Measurements from ENCODE around the gene TMEM69.
"Not testable (repeated sequence)": the region's sequence is repeated elsewhere in the genome, so short reads cannot be mapped to it uniquely, and the experiment has no call there.

TMEM69 gene, protein sequence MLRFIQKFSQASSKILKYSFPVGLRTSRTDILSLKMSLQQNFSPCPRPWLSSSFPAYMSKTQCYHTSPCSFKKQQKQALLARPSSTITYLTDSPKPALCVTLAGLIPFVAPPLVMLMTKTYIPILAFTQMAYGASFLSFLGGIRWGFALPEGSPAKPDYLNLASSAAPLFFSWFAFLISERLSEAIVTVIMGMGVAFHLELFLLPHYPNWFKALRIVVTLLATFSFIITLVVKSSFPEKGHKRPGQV

DNA sequence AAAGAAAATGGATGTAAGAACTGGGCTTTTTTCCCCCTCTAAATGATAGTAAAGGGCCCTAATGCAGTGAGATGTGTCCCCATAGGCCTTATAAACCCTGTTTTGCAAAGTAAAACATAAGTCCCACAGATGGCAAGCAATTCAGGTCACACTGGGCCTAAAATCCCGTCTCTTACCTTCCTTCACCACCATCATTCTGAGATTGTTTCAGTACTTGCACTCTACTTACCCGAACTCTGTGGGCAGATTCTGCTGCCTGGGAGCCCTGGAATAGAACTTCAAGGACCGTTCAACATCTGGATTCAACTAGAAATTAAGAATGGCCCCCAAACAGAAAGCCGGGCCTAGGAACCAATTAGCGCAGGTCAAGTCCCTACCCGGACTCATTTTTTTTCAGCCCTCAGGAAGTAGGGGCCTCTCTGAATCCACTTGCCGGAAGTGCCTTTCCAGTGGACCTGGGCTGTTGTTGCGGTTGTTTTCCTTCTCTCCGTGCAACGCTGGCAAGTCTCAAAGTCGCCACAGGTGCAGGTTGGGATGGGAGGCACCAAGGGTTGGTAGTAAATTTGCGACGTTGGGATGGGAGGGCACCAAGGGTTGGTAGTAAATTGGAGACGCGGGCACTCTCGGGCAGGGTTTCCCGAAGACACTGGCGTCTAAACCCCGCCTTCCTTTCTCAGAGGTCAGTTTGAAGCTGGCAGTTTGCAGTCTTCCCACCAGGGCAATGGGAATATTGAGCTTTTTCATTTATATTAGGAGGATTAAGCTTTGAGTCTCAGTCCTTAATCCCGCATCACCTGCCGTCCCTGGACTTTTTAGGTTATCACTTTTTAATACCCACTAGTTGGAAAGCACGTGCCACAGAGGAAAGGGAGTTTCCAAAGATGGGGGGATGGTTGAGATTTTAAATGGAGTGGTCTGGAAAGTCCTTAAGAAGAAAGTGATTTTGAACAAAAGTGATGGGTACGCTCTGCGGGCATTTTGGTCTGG lies at the start of gene TMEM69:
TSS of gene TMEM69 (plus strand) at position 428 of the 987 bp plus-strand sequence. CDS start 2,888 bp downstream, outside the sequence.
- peak; percentile 6 to 9 for ATAC-seq

DNA sequence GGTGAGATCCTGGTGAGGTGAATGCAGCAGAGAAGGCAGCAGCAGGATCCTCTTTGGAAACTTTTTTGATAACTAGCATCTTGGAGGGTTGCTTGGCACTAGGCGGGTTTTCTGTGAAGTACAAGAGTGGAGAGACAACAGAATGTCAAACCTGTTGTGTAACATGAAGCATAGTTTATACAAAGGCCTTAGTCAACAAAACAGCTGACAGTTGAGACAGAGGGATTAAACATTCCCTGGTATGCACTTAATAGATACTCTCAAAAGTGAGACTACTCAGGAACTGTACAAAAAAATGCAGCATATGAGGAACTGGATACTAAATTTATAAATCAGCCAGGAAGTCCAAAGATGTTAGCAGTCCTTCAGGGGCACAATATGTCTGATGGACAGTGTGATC lies 47.7 kb upstream of the TMEM69 start:
- no peak for ATAC-seq

DNA sequence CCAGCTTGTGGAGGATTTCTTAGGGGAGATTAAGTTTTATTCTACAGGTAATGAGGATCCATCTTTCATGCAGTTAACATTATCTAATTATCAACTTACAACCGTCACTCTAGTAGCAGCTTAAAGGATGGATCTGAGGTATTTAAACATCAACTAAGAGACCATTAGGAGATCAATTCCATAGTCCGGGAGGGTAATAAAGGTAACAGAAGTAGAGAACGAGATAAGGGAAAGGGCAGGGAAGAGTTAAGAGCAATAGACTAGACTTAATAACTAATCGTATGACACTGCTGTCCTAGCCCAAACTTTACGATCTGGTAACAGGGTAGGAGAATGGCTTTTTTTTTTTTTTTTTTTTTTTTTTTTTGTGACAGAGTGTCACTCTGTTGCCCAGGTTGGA lies 44.7 kb upstream of the TMEM69 start:
- no peak for ATAC-seq

DNA sequence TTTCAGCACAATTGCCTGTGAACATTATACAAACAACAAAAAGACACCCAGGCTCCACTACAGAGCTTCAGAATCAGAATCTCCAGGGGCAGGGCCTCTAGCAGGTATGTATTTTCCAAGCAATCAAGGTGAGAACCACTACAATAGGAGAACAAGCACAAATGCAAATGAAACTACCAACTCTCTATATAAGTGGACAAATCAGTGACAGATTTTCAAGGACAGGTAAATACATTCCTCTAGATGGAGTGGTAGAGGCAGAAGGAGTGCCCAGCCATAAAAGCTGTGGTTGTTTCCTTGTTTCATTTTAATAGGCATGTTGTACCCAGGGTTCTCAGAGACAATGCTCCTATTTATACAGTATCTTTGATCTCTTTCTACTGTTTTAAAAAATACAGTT lies 44.0 kb upstream of the TMEM69 start:
- no peak for ATAC-seq

DNA sequence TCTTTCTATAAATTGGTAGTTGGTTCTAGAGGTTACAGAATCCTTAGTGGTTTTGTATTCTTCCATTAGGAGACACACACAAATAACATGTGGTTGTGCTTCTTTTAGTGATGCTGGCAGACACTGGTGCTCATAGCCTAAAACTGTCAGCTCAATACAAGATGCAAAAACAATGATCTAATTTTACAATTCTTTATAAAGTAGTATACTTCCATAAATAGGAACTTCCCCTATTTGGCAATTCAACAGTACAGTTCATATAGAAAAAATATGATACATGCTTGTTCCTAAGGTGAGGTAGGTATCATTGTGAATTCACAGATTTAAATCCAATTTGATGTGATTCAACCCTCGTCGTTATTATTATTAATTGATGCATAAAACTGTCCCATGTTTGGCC lies 43.3 kb upstream of the TMEM69 start:
- ATAC-seq, result no peak

DNA sequence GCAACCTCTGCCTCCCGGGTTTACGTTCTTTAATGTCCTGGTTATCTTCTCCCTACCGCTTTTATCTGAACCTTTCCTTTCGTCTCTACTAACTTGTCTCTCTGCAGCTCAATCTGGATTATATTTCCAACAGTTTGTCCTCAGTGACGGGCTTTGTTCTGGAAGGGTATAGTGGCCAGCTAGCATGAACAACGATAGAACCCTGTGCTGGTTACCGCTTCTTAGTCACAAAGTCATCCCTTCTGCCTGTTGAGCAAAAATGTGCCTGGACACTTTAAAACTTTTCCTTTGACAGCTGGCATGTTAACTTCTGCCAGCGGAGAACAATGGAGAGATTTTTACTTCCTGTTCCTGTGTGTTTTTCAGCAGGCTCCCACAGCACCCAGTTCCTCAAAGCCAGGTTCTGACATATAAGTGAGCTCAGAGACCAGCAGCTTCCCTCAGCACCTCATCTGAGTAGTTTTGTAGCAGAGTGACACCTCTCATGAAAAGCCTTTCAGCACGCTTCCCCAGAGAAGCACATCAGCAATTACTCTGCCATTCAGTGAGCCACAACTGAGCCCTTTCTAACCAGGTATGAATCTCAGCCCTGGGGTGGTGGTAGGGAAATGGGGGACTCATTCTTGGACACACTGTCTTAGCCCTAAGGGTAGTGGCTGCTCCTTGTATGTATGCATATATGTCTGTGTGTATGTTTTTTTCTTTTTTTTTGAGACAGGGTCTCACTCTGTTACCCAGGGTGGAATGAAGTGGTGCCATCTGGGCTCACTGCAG lies 40.5 kb upstream of the TMEM69 start:
- no peak for ATAC-seq

DNA sequence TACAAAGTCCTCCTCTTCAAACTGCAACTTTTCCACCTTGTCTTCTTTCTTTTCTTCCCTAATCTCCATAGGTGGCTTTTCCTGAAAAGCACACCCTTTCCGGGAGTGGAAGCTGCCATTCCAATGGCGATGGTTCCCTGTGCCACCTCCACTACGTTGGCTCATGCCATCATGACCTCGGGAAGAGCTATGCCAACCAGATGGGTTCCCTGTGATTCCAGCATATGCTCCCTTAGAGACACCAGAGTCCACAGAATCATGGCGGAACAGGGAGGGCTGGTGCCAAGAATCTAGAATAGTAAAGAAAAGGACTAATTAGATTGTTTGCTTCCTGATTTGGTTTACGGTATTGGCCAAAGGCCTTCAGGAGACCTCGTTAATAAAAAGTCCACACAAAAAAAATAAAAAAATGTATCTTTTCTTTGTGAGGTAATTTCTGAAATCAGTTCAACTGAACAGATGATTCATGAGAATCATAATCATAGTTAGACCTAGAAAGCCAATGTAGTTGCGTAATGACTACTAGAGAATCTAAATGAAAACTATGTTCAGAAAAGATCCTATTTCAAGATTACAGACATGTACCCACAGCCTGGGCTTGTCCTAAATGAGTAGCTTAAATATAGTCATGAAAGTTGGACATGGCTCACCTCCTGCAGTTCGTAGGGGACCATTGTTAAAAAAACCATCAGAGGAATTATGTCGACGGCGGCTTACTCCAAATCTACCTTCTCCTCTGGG lies 33.3 kb upstream of the TMEM69 start:
- peak; percentile 92 to 97 for ATAC-seq

DNA sequence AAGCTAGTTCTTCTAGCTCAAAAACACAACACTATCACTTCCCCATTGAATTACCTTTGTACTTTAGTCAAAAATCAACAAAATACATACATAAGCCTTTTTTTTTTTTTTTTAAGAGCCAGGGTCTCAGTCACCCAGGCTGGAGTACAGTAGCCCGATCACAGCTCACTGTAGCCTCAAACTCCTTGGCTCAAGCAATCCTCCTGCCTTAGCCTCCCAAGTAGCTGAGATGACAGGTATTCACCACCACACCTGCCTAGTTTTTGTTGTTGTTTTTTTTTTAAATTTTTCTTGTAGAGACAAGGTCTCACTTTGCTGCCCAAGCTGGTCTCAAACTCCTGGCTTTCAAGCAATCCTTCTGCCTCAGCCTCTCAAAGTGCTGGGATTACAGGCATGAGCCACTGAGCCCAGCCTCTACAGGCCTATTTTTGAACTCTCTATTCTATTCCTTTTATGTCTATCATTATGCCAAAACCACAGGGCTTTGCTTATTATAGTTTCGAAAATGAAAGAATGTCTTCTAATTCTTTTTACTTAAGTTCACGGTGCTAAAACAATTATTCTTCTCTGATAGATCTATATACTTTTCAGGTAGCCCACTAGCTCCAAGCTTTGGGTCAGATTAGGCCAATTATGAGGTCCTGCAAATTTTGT lies 31.3 kb upstream of the TMEM69 start:
- ATAC-seq, result no peak

DNA sequence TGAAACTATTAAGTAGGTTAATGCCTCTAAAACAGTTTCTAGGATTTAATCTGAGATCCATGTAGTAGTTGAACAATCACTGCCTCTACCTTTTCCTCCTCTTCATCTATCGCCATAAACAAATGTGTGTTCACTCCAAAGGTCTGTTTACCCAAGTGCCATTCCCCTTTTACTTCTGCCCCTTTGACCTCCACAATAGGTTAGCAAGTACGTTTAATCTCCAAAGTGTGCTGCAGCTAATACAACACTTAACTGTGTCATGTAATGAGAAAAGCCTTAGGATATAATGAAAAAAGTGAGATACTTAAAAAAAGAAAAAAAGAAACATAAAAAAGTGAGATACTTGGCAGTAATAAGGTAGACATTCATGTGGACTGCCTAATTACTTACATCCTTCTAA lies 29.8 kb upstream of the TMEM69 start:
- no peak for ATAC-seq

DNA sequence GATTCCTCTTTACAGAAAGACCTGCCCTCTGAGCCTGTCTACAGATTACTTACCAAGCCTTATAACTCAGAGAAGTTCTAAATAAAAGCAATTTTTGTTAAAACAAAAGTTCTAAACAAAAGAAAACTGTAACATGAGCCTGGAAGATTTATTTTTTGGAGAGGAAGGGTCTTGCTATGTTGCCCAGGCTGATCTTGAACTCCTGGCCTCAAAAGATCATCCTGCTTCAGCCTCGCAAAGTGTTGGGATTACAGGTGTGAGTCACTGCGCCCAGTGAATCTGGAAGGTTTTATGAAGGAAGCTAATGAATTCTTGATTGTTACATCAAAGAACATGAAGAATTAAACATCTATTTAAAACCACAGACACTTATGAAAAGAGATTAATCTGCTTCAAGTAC lies 28.8 kb upstream of the TMEM69 start:
- ATAC-seq, result no peak

DNA sequence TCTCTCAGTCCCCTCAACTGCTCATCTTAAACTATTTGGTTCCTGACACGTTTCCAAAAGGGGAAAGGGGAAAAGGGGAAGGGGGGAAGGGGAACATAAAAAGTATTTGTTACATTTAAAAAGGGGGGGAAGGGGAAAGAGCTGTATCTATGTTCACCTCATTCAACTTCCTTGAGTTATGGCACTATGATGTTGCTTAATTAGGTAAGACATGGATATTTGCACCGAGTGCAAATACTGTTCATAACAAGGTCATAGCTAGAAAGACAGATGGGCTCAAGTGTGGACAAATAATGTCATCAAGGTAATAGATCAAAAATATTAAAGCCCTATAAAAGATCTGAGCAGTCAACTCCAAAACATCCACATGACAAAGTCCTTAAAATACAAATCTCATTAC lies 27.6 kb upstream of the TMEM69 start:
- no peak for ATAC-seq

DNA sequence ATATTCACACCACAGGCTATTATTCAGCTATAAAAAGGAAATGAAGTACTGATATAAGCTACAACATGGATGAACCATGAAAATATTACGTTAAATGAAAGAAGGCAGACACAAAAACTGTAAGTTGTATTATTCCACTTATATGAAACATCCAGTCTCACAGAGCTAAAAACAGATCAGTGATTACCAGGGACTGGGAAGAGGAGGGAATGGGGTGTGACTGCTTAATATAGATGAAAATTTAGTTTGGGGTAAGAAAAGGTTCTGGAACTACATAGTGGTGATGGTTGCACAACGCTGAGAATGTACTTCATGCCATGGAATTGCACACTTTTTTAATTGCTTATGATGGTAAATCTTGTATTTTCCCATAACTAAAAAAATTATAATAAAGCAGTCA lies 21.1 kb upstream of the TMEM69 start:
- ATAC-seq, result no peak

DNA sequence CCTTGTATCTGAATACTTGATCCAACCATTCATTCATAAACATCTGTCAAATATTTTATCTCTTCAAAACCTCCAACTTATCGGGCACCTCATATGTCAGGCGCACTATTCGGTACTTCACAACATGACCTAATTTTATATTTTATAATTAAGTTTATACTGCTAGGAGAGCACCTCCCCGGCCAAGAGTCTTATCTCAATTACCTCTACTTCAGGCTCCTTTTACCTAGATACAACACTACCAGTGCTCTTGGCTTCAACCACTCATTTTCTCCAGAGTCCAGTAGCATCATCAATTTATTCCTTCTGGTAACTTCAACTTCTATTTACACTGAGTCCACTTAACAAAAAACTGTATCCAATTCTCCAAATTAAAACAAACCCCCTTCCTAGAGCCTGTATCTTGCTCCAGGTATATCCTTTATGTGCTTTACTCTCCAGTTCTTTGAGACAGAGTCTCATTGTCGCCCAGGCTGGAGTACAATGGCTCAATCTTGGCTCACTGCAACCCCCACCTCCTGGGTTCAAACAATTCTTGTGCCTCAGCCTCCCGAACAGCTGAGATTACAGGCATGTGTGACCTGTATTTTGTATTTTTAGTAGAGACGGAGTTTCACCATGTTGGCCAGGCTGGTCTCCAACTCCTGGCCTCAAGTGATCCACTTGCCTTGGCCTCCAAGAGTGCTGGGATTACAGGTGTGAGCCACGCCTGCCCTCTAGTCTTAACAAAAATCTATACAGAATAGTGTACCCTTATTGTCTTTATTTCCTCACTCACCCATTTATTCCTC lies 20.5 kb upstream of the TMEM69 start:
- no peak for ATAC-seq

DNA sequence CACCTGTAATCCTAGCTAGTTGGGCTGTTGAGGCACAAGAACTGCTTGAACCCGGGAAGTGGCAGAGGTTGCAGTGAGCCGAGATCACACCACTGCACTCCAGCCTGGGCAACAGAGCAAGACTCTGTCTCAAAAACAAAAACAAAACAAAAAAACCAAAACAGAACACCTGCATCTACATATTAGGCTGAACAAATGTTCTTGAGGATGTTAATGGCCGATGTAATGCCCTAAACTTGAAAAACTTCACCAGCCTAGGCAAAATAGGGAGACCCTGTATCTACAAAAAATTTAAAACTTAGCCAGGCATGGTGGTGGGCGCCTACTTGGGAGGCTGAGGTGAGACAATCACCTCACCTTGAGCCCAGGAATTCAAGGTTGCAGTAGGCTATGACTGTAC lies 19.5 kb upstream of the TMEM69 start:
- ATAC-seq, result no peak

DNA sequence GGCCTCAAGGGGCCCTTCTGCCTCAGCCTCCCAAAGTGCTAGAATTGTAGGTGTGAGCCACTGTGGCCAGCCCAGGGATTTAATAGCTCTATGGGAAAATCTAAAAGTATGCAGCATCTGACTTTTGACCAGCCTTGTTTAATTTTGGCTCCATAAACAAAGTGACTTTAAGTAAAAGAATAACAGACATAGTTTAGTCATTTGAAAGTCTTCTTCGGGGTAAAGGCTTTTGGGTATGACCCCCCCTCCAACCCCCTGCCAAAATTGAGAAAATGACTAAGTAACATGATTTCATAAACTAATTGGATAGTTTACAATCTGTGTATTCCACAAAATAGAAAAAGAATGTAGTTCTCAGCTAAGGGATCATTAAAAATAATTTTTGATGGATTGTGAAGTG lies 18.6 kb upstream of the TMEM69 start:
- ATAC-seq, result no peak

DNA sequence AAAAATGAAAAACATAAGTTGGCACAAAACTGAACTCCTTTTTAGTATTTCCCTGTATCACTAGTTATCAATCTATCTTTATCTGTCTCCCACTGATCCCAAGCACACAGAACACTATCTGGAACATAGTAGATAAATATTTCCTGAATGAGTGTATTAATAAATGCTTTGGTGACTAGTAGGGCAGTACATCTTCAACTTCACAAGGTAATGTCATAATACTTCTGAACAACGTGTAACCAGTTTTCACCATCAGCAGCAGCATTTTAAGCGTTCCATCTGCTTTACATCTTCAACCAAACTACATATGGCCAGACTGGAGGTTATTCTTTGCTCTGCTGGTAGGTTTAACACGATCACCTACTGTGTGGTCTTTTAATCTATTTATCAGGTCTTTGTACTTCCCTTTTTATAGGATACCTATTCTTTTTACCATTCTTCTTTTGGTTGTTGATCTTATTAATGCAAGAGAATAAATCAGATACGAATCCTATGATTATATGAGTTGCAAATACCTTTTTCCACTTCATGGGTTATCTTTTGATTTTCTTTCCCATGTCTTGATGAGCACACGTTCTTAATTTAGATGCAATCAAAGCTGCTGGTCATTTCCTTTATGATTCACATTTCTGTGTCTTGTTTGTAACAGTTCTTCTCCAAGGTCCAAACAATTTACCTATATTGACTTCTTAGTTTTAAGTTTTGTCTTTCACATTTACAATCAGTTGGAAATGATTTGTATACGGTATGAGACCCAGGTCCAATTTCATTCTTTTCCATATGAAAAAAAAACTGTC lies 17.9 kb upstream of the TMEM69 start:
- ATAC-seq, result no peak

DNA sequence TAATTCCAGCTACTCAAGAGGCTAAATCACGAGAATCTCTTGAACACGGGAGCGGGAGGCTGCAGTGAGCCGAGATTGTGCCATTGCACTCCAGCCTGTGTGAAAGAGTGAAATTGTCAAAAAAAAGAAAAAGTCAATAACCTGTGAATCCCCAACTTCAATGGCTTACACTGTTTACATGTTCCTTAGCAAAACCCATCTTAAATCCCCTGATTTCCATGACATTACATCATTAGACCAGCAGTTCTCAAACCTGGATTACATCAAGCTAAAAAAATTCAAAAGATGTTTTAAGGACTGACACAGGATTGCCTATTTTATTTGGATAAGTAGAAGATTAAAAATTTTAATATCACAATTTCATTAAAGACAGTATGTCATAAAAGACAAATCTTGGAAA lies 14.0 kb upstream of the TMEM69 start:
- ATAC-seq, result no peak

DNA sequence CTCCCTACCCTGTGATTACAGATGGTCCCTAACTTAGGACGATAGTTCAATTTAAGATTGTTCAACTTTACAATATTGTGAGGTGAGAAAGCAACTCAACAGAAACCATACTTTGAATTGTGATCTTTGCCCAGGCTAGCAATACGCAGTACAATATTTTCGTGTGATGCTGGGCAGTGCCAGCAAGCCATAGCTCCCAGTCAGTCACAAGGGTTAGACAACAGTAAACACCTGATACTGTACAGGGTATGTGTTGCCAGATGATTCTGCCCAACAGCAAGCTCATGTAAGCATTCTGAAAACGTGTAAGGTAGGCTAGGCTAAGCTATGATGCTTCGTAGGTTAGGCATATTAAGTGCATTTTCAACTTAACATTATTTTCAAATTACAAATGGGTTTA lies 13.5 kb upstream of the TMEM69 start:
- ATAC-seq, result no peak

DNA sequence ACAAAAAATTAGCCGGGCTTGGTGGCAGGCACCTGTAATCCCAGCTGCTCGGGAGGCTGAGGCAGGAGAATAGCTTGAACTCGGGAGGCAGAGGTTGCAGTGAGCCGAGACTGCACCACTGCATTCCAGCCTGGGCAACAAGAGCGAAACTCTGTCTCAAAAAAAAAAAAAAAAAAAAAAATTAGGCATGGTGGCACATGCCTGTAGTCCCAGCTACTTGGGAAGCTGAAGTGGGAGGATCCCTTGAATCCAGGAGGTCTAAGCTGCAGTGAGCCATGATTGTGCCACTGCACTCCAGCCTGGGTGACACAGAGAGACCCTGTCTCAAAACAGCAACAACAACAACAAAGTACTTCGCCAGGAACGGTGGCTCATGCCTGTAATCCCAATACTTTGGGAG lies 11.4 kb upstream of the TMEM69 start:
- not testable (repeated sequence) for ATAC-seq

DNA sequence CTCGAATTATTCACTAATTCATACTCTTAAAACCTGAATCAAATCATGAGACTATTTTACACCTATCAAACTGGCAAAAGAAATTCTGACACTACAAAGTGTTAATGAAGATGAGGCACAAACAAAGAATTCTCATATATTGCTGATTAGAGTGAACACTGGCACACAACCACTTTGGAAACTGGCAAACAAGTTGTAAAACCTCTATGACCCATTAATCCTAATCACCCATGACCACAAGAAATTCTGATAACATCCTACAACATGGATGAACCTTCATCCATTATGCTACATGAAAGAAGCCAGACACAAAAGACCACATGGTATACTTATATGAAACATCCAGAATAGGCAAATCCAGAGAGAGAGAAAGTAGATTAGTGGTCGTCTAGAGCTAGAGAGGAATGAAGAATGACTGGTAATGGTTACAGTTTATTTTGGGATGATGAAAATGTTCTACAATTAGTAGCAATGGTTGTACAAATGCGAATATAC lies 10.2 kb upstream of the TMEM69 start:
- ATAC-seq, result no peak

Data from activated CD4-positive, CD25-positive, alpha-beta regulatory T cell treated with anti-CD3 and anti-CD28 coated beads, Interleukin-2, amount 50 U/mL, for 24 hours (primary cell).